Body of pancreas (tissue), 4 donors: ENCODE data around the gene TMEM42.
A peak's percentile ranks its signal among the peaks of the same experiment; 100 is the strongest.

Source experiments
- CTCF ChIP-seq, 7 experiments: fragments of 450-650 bp in 4 of 7; fragments of 200-600 bp in 3 of 7; sonication (generic) in 3 of 7; IDR thresholded peaks; one replicate each; pipeline ENCODE4 v1.5.1; 2016 to 2019; ENCODE audit warnings: antibody characterized with exemption in 7 of 7
- POLR2A ChIP-seq, 3 donors: fragments of 450-650 bp; IDR thresholded peaks; one replicate each; pipeline ENCODE4 v1.6.1; 2016; ENCODE audit warnings: antibody characterized with exemption in 3 of 3, mild to moderate bottlenecking in 2 of 3

GRCh38 chr3:44914936-44915335 is 53.2 kb downstream of the TMEM42 start:
- peak in 1 of 7 experiments; percentile 6 for TF ChIP-seq CTCF (IDR thresholded peaks at IDR 0.05)
- TF ChIP-seq POLR2A (IDR thresholded peaks at IDR 0.05), result no peak
